ENCODE data around the gene PPFIA3.

PPFIA3 gene

DNA sequence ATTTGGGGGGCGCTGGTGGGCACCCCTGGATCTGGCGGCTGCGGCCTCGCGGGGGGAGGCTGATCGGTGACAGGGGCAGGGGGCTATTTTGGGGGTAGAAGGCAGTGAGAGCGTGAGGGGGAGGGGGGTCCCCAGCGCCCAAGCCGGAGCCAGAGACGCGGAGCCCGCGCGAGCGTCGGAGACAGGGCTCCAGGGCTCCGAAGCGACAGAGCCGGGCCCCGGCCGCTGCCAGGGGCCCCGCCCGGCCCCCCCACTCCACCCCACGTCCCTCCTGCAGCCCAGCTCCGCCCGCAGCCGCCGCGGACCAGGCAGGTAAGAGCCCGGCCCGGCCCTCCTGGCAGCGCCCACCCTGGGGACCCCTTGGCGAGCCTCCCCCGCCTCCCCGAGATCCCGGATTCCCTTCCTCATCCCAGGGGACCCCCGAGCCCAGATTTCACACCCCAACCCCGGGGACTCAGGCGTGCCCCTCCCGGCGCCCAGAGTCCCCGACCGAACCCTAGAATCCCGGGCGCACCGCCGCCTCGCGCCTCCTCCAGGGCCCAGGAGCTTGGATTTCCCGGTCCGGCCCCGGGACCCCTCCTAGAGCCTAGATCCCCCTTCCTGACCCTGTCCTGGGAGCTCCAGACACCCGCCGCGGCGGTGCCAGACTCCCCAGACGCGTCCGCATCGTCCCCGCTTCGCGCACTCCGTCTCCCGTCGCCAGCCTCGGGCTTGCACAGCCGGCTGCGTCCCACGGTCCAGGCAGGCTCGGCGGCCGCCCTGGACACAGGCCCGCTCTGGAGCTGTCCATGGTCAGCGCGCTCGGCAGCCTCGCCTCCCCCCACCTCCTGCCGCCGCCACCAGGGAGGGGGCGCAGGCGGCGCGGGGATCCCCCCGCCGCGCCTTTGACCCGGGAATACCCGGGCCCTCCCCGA lies at the start of gene PPFIA3:
Gene PPFIA3 (plus strand): TSS at position 134 of the 914 bp plus-strand sequence. CDS start 8,330 bp downstream, outside the sequence.
- DNase-seq, result peak in 1 of 2 experiments; percentile 49
- TF ChIP-seq GATA1 (IDR thresholded peaks at IDR 0.05; ENCODE audit: low read depth, low read length), result no peak
- no peak for TF ChIP-seq POLR2A (IDR thresholded peaks at IDR 0.05; ENCODE audit: low read length)

DNA sequence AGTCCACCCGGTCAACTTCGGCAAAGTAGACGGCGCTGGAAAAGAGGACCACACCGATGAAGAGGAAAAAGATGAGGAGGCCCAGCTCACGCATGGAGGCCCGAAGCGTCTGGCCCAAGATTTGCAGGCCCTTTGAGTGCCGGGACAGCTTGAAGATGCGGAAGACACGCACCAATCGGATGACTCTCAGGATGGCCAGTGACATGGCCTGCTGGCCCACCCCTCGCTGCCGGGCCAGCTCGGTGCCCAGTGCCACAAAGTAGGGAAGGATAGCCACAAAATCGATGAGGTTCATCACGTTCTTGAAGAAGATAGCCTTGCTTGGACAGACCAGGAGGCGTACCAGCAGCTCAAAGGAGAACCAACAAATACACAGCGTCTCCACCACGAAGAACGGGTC lies 48.9 kb upstream of the PPFIA3 start:
- TF ChIP-seq POLR2A (IDR thresholded peaks at IDR 0.05; ENCODE audit: low read length) (no peak), GATA1 (IDR thresholded peaks at IDR 0.05; ENCODE audit: low read depth, low read length) (no peak)
- DNase-seq, result no peak

DNA sequence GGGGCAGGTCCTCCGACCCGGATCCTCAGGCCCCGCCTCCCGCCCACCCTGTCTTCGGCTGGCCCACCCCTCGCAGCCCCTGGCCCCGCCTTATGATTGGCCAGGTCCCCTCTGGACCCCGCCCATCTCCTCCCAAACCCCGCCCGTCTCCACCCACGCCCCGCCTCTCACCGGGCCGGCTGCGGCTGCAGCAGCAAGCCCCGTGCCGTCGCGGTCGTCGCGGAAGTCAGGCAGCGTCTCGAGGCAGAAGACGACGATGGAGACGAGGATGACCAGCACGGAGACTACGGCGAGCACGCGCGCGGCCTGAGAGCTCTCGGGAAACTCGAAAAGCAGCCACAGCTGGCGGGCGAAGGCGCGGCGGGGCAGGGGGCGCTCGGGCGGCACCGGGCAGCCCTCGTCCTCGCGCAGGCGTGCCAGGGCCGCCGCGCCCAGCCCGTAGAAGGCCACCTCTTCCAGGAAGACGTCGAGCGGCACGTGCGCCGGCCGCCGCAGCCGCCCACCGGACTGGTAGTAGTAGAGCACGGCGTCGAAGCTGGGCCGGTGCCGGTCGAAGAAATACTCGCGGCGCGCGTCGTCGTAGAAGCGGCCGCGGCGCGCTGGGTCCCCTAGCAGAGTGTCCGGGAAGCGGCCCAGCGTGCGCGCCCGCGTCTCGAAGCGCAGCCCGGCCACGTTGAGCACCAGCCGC lies 47.3 kb upstream of the PPFIA3 start:
- DNase-seq, result no peak
- TF ChIP-seq POLR2A (IDR thresholded peaks at IDR 0.05; ENCODE audit: low read length) (no peak), GATA1 (IDR thresholded peaks at IDR 0.05; ENCODE audit: low read depth, low read length) (no peak)

DNA sequence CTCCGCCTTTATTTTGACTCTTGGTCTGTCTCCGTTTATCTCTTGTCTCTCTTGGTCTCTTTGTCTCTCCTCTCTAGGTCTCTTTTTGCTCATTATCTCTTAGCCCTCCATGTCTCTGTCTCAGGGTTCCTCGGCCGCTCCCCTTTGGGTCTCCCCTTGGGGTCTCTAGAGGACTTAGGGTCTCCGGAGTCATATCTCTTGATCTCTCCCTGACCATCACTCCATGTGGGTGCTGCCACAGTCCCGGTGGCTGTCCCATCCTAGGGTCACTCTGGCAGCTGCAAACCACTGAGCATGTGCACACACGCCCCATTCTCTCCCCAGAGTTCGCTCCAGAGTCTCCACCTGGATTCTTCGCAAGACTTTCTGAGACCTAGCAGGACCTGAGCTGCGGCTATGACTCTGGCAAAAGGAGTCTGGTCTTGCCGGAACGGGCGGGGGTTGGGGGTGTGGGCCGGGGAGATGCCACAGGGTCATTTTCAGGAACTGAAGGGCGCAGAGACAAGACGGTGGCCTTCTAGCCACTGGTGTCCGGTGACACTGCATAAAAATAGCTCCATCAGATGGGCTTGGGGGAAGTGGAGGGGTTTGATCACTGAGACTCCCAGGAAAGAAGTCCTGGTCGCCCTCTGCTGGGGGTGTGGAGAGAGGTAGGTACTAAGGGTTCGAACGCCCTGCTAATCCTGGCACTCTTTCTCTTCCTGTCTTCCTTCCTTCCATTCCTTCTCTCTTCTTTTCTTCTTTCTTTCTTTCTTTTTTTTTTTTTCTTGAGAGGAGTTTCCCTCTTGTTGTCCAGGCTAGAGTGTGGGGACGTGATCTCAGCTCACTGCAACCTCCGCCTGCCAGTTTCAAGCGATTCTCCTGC lies 45.6 kb upstream of the PPFIA3 start:
- DNase-seq, result no peak
- no peak for TF ChIP-seq GATA1 (IDR thresholded peaks at IDR 0.05; ENCODE audit: low read depth, low read length)
- TF ChIP-seq POLR2A (IDR thresholded peaks at IDR 0.05; ENCODE audit: low read length), result no peak

DNA sequence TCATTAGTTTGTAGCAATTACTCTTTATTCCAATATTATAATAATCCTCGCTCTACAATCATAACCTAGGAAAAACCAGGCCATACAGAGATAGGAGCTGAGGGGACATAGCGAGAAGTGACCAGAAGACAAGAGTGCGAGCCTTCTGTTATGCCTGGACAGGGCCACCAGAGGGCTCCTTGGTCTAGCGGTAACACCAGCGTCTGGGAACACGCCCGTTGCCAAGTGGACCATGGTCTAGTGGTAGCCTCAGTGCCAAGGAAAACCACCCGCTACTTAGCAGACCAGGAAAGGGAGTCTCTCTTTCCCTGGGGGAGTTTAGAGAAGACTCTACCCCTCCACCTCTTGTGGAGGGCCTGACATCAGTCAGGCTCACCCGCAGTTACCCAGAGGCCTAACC lies 44.5 kb upstream of the PPFIA3 start:
- DNase-seq, result peak; percentile 42 to 52

DNA sequence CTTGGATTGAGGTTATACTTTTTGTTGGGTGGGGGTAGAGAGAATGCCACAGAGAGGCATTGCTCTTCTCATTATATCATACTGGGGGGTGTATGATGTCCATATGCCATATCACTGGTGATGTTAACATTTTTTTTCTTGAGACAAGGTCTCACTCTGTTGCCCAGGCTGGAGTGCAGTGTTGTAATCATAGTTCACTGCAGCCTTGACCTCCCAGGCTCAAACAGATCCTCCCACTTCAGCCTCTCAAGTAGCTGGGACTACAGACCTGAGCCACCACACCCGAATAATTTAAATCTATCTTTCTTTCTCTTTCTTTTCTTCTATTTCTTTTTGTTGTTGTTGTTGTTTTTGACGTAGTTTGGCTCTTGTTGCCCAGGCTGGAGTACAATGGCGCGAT lies 39.0 kb upstream of the PPFIA3 start:
- DNase-seq, result no peak
- TF ChIP-seq GATA1 (IDR thresholded peaks at IDR 0.05; ENCODE audit: low read depth, low read length), result no peak
- no peak for TF ChIP-seq POLR2A (IDR thresholded peaks at IDR 0.05; ENCODE audit: low read length)

DNA sequence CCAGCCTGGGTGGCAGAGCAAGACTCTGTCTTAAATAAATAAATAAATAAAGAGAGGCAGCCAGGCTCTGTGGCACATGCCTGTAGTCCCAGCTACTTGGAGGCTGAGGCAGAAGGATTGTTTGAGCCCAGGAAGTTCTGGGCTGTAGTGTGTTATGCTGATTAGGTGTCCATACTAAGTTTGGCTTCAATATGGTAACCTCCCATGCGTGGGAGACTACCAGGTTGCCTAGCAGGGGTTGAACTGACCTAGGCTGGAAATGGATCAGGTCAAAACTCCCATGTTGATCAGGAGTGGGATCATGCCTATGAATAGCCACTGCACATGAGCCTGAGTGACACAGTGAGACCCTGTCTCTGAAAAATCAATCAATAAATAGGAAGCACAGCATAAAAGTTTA lies 38.1 kb upstream of the PPFIA3 start:
- TF ChIP-seq GATA1 (IDR thresholded peaks at IDR 0.05; ENCODE audit: low read depth, low read length) (no peak), POLR2A (IDR thresholded peaks at IDR 0.05; ENCODE audit: low read length) (no peak)

DNA sequence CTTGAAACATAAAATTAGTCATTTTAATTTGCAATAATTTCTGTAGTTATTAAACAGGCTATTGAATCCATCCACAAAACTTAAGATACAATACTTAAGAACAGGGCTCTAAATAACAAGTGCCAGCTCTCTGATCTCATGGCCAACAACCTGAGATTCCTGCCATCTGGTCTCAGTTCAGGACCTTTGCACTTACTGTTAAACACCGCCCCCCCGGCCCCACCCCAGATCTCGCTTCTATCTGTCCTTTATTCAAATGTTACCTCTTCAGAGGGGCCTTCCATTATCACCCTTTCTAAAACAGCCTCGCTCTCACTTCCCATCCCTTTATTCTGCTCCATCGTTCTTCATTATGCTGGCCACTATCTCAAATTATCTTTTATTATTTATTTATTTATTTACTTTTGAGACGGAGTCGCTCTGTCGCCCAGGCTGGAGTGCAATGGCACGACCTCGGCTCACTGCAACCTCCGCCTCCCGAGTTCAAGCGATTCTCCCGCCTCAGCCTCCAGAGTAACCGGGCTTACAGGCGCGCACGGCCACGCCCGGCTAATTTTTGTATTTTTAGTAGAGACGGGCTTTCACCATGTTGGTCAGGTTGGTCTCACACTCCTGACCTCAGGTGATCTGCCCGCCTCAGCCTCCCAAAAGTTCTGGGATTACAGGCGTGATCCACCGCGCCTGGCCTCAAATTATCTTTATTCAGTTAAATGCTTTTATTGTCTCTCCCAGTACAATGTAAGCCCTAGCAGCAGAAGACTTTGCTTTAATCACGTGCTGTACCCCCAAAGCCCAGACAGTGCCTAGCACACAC lies 34.9 kb upstream of the PPFIA3 start:
- no peak for DNase-seq

More for the DNA sequence above, 38.1 kb upstream of the PPFIA3 start:
- DNase-seq, result no peak

DNA sequence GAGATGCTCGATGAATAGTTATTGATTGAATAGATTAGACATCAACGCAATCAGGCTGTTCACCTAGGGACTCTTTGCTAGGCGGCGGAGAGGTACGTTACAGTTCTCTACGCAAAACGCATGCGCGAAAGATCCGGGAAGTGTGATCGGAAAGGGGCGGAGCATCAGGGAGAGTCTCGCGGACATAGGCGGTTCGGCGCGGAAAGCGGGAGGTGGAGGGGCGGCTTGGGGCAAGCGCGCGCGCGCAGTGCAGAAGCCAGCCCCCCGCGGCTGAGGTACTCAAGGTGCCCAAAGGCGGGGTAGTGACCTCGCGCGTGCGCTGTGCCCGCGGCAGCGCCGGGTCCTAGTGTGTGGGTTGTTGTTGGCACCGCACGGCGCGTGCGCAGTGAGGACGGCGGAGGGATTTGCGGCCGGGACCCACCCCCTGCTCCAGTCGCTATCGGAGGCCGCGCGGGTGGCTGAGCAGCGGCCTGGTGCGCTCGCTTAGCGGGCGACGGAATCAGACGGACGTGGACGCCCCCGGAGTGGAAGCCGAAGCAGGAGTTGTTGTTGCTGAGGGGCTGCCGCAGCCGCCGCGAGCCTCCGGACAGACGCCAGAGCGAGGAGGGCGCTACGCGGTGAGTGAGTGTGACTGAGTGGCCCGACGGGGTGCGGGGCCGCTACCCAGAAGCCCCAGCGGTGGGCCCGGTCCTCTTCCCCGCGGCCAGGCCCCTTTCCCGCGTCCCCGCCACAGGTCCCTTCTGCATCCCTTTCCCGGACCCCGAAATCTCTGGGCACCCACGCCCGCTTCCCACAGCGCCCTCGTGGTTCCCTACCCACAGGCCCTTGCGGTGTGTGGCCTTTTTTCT lies 34.1 kb upstream of the PPFIA3 start, which contains the start of gene SNRNP70:
Gene SNRNP70 (plus strand): TSS at position 432 of the 848 bp plus-strand sequence. CDS start 964 bp downstream, outside the sequence.
- TF ChIP-seq GATA1 (IDR thresholded peaks at IDR 0.05; ENCODE audit: low read depth, low read length), result no peak
- peak; percentile 96 for TF ChIP-seq POLR2A (IDR thresholded peaks at IDR 0.05; ENCODE audit: low read length)
- DNase-seq, result peak; percentile 99

More for the DNA sequence above, 34.9 kb upstream of the PPFIA3 start:
- TF ChIP-seq POLR2A (IDR thresholded peaks at IDR 0.05; ENCODE audit: low read length) (no peak), GATA1 (IDR thresholded peaks at IDR 0.05; ENCODE audit: low read depth, low read length) (no peak)

DNA sequence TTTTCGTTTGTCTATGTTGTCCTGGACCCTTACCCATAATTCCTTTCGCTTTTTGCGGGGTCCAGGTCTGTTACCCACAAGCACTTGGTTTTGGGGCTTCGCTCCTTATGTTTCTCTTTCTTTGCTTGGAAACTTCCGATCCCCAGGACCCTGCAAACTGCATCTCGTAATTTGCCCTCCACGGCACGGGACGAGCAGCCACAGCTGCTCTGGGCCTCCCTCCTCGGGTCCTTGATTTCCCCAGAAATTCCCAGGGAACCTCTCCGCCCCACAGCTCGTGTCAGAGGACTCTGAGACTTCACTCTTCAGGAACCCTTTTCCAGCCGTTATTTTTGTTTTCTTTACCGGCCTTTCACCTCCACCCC lies 33.5 kb upstream of the PPFIA3 start:
- TF ChIP-seq GATA1 (IDR thresholded peaks at IDR 0.05; ENCODE audit: low read depth, low read length), result no peak
- no peak for TF ChIP-seq POLR2A (IDR thresholded peaks at IDR 0.05; ENCODE audit: low read length)
- DNase-seq, result no peak

DNA sequence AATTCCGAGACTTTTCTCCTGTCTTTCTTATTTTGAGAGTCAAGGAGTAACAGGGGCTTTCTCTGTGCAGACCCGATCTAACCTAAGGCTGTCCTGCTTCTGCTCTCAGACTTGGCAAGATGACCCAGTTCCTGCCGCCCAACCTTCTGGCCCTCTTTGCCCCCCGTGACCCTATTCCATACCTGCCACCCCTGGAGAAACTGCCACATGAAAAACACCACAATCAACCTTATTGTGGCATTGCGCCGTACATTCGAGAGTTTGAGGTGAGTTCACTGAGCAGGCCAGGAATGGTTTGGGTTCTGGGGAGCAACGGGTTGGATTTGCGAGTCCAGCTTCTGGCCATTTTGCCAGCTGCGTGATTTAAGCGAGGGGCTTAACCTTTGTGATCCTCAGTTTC lies 33.0 kb upstream of the PPFIA3 start:
- TF ChIP-seq POLR2A (IDR thresholded peaks at IDR 0.05; ENCODE audit: low read length) (no peak), GATA1 (IDR thresholded peaks at IDR 0.05; ENCODE audit: low read depth, low read length) (no peak)
- DNase-seq, result no peak

DNA sequence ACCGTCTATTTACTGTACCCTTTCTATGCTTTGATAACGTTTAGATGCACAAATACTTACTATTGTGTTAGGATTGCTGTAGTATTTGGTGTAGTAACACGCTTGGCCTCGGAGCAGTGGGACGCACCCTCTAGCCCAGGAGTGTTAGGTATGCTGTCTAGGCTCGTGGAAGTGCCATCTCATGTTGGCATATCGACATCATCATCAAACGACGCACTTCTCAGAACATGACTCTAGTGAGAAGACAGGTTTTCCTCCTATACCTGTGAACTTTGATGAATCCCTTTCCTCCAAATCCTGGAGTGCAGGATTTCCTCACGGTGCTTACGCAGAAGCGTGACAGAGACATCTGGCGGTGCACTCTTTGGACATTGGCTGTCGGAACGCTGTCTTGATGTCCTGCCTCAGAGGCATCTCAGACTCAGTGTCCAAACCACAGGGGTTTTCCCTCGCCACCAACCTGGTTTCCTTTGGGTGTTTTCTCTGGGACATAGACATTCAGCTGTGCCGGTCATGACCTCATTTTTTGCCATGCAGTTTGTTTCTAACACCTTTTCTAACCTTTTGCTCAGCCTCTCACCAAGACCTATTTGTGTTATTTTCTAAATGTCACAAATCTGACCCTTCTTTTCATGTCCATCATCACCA lies 27.8 kb upstream of the PPFIA3 start:
- TF ChIP-seq GATA1 (IDR thresholded peaks at IDR 0.05; ENCODE audit: low read depth, low read length) (no peak), POLR2A (IDR thresholded peaks at IDR 0.05; ENCODE audit: low read length) (no peak)
- no peak for DNase-seq
